Vagina (tissue), 2 donors: ENCODE data around the gene RNF217. TPM values are rescaled to one million over a fixed set of nuclear protein-coding genes. Genes with fewer than 3 reads are reported as not detected.

ENCODE experiments used
- DNase-seq, 2 donors: peaks; one replicate each; pipeline ENCODE4 v3.0.0-alpha.2; 2017; ENCODE audit errors: extremely low spot score in 2 of 2
- H3K27ac ChIP-seq: fragments of 200-600 bp; sonication (generic); one replicate; pipeline ENCODE4 v1.5.1; 2019
- H3K27me3 ChIP-seq: fragments of 200-600 bp; sonication (generic); one replicate; pipeline ENCODE4 v1.5.1; 2019
- H3K36me3 ChIP-seq, 2 donors: fragments of 200-600 bp; sonication (generic); one replicate each; pipeline ENCODE4 v1.5.1; 2017 to 2019
- H3K4me1 ChIP-seq: fragments of 200-600 bp; sonication (generic); one replicate; pipeline ENCODE4 v1.5.1; 2019
- H3K4me3 ChIP-seq, 2 donors: fragments of 200-600 bp; sonication (generic); 1 replicate in 1 of 2; 2 replicates in 1 of 2; pipeline ENCODE4 v1.5.1; 2016 to 2019
- H3K9me3 ChIP-seq: fragments of 200-600 bp; sonication (generic); one replicate; pipeline ENCODE4 v1.5.1; 2019
- CTCF ChIP-seq, 3 experiments: fragments of 450-650 bp in 2 of 3; fragments of 200-600 bp in 1 of 3; sonication (generic) in 1 of 3; IDR thresholded peaks; one replicate each; pipeline ENCODE4 v1.5.1; 2017 to 2019; ENCODE audit warnings: antibody characterized with exemption in 3 of 3, mild to moderate bottlenecking in 2 of 3, moderate library complexity in 2 of 3
- POLR2A ChIP-seq, 2 donors: fragments of 450-650 bp; IDR thresholded peaks; one replicate each; pipeline ENCODE4 v1.6.1; 2017; ENCODE audit warnings: antibody characterized with exemption in 2 of 2, mild to moderate bottlenecking in 2 of 2, moderate library complexity in 2 of 2
- POLR2AphosphoS5 ChIP-seq, 2 donors: sonication (generic); formaldehyde crosslinking; IDR thresholded peaks; one replicate each; pipeline ENCODE4 v1.9.0; 2017; ENCODE audit warnings: antibody characterized with exemption in 2 of 2, mild to moderate bottlenecking in 2 of 2, low read depth in 1 of 2; ENCODE audit not compliant: insufficient read depth in 1 of 2
- intact Hi-C: fragments of 100-400 bp; cut with DNase I; formaldehyde crosslinking; loops from one replicate; pipeline ENCODE4 v1.15.1; 2023
- total RNA-seq: library from RNA; depleted of rRNA; stranded (reverse); fragments of >200 nt; gene quantifications from one replicate; pipeline ENCODE4 v1.2.3, GENCODE V29; 2016

RNF217 gene
- total RNA-seq, 1 donor from 2014 or later: 26.0 TPM

GRCh38 chr6:125094563-125094962 lies 132.3 kb downstream of the RNF217 start:
- no peaks in the 10 kb centered on the region for H3K27me3 ChIP-seq
- H3K27ac ChIP-seq: no peak overlapping the region
- DNase-seq: no peak
- no peaks in the 10 kb centered on the region for H3K36me3 ChIP-seq
- TF ChIP-seq POLR2AphosphoS5 (IDR thresholded peaks at IDR 0.05; ENCODE audit: insufficient read depth in 1 of 2, low read depth in 1 of 2) (no peak), POLR2A (IDR thresholded peaks at IDR 0.05) (no peak), CTCF (IDR thresholded peaks at IDR 0.05) (no peak)
- no peak overlapping the region for H3K4me3 ChIP-seq
- intact Hi-C loops: no loop called here
- peaks cover 8% of the 10 kb centered on the region for H3K4me1 ChIP-seq
- no peaks in the 10 kb centered on the region for H3K9me3 ChIP-seq

GRCh38 chr6:125095580-125096301 lies 133.5 kb downstream of the RNF217 start:
- intact Hi-C loops: no loop called here
- no peak for DNase-seq
- TF ChIP-seq POLR2AphosphoS5 (IDR thresholded peaks at IDR 0.05; ENCODE audit: insufficient read depth in 1 of 2, low read depth in 1 of 2) (no peak), POLR2A (IDR thresholded peaks at IDR 0.05) (no peak), CTCF (IDR thresholded peaks at IDR 0.05) (no peak)

GRCh38 chr6:125097186-125097585 lies 134.9 kb downstream of the RNF217 start:
- Histone ChIP-seq H3K4me1 (peaks cover 12% of the 10 kb centered on the region), H3K27ac (no peak overlapping the region), H3K4me3 (no peak overlapping the region), H3K9me3 (no peaks in the 10 kb centered on the region), H3K36me3 (no peaks in the 10 kb centered on the region), H3K27me3 (no peaks in the 10 kb centered on the region)
- DNase-seq: no peak
- no peak for TF ChIP-seq CTCF (IDR thresholded peaks at IDR 0.05)
- no peak for TF ChIP-seq POLR2A (IDR thresholded peaks at IDR 0.05)
- no peak for TF ChIP-seq POLR2AphosphoS5 (IDR thresholded peaks at IDR 0.05; ENCODE audit: insufficient read depth in 1 of 2, low read depth in 1 of 2)
- intact Hi-C loops: no loop called here

More at GRCh38 chr6:125095580-125096301, 133.5 kb downstream of the RNF217 start:
- peaks cover 12% of the 10 kb centered on the region for H3K4me1 ChIP-seq
- no peak overlapping the region for H3K4me3 ChIP-seq
- H3K27ac ChIP-seq: no peak overlapping the region
- H3K27me3 ChIP-seq: no peaks in the 10 kb centered on the region
- no peaks in the 10 kb centered on the region for H3K36me3 ChIP-seq
- H3K9me3 ChIP-seq: no peaks in the 10 kb centered on the region

GRCh38 chr6:125098253-125098652 lies 136.0 kb downstream of the RNF217 start:
- no peaks in the 10 kb centered on the region for H3K36me3 ChIP-seq
- peaks cover 12% of the 10 kb centered on the region for H3K4me1 ChIP-seq
- H3K27ac ChIP-seq: no peak overlapping the region
- TF ChIP-seq CTCF (IDR thresholded peaks at IDR 0.05) (no peak), POLR2AphosphoS5 (IDR thresholded peaks at IDR 0.05; ENCODE audit: insufficient read depth in 1 of 2, low read depth in 1 of 2) (no peak), POLR2A (IDR thresholded peaks at IDR 0.05) (no peak)
- H3K4me3 ChIP-seq: no peak overlapping the region
- intact Hi-C loops: no loop called here
- no peaks in the 10 kb centered on the region for H3K9me3 ChIP-seq
- no peak for DNase-seq
- no peaks in the 10 kb centered on the region for H3K27me3 ChIP-seq
